Measurements from ENCODE around the gene PSTPIP1. TPM values are rescaled to one million over a fixed set of nuclear protein-coding genes. Genes with fewer than 3 reads are reported as not detected.

The PSTPIP1 gene
- polyA plus RNA-seq, 2 of the 4 experiments (the other 2 are of a cell fraction): not detected

DNA sequence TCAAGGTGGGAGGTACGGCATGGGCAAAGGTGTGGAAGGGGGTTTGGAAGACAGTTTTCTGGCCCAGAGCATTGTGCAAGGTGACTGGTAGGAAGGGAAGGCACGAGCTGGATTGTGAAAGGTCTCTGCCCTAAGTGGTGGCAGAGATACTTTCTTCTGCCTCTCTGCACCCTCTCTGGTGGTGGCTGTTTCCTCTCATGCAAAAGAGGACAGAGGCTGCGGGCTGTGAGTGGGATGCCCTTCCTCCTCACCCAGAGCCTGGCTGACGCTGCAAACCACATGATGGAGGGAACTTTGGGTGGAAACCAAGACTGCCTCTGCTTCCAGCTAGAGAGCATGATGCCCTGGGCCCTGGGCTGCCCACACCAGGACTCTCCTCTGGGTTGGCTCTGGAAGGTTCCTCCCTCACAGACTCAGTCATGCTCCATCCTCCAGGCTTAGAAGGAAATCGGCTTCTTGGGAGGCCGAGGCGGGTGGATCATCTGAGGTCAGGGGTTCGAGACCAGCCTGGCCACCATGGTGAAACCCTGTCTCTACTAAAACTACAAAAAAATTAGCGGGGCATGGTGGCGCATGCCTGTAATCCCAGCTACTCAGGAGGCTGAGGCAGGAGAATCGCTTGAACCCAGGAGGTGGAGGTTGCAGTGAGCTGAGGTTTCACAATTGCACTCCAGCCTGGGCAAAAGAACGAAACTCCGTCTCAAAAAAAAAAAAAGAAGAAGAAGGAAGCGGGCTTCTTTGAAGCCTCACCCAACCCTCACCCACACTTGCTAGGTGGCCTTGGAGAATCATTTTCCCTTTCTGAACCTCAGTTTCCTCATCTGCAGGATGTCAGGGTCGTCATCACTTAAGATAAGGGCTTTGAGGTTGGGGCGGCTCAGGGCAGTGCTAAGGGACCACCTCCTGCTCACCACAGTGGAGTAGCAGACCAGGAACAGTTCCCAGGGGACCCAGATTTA lies 8.3 kb downstream of the PSTPIP1 start (continued):
- TF ChIP-seq FOXS1 (CRISPR knock-in tag; IDR thresholded peaks at IDR 0.05): no peak
- TF ChIP-seq TFCP2L1 (CRISPR knock-in tag; IDR thresholded peaks at IDR 0.05): no peak
- no peak for TF ChIP-seq POLR2AphosphoS2 (conservative IDR thresholded peaks at IDR 0.05; ENCODE audit: low read length)
- TF ChIP-seq HOXA7 (CRISPR knock-in tag; IDR thresholded peaks at IDR 0.05): no peak

GRCh38 chr15:77004189-77004588 lies 9.3 kb downstream of the PSTPIP1 start:
- POLR2A ChIA-PET: no interaction called here
- no peak for ATAC-seq
- TF ChIP-seq POLR2AphosphoS2 (conservative IDR thresholded peaks at IDR 0.05; ENCODE audit: low read length) (no peak), POLR2A (IDR thresholded peaks at IDR 0.05; ENCODE audit: low read length) (no peak), RNF2 (IDR thresholded peaks at IDR 0.05; ENCODE audit: borderline replicate concordance, low read depth) (no peak), ZSCAN20 (CRISPR knock-in tag; IDR thresholded peaks at IDR 0.05) (no peak), RFX5 (IDR thresholded peaks at IDR 0.05) (no peak), TP53 (CRISPR knock-in tag; IDR thresholded peaks at IDR 0.05) (no peak), MAZ (IDR thresholded peaks at IDR 0.05; ENCODE audit: borderline replicate concordance, low read depth, low read length) (no peak), NPAS2 (CRISPR knock-in tag; IDR thresholded peaks at IDR 0.05; ENCODE audit: borderline replicate concordance) (no peak), HDAC2 (IDR thresholded peaks at IDR 0.05) (no peak), FOSL2 (IDR thresholded peaks at IDR 0.05) (no peak), FOSL2 (CRISPR knock-in tag; IDR thresholded peaks at IDR 0.05) (no peak)
- TF ChIP-seq, protein P1, sequence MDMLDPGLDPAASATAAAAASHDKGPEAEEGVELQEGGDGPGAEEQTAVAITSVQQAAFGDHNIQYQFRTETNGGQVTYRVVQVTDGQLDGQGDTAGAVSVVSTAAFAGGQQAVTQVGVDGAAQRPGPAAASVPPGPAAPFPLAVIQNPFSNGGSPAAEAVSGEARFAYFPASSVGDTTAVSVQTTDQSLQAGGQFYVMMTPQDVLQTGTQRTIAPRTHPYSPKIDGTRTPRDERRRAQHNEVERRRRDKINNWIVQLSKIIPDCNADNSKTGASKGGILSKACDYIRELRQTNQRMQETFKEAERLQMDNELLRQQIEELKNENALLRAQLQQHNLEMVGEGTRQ (IDR thresholded peaks at IDR 0.05): no peak
- TF ChIP-seq, protein P2, sequence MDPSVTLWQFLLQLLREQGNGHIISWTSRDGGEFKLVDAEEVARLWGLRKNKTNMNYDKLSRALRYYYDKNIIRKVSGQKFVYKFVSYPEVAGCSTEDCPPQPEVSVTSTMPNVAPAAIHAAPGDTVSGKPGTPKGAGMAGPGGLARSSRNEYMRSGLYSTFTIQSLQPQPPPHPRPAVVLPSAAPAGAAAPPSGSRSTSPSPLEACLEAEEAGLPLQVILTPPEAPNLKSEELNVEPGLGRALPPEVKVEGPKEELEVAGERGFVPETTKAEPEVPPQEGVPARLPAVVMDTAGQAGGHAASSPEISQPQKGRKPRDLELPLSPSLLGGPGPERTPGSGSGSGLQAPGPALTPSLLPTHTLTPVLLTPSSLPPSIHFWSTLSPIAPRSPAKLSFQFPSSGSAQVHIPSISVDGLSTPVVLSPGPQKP (IDR thresholded peaks at IDR 0.05; ENCODE audit: low read depth, low read length): no peak
- Histone ChIP-seq H3K4me1 (no peaks in the 10 kb centered on the region), H3K27ac (no peak overlapping the region), H3K9me3 (no peaks in the 10 kb centered on the region), H3K4me3 (no peak overlapping the region), H3K4me2 (no peak overlapping the region)
- DNase-seq (ENCODE audit: low read depth in 1 of 2, low spot score in 1 of 2): no peak
- FAIRE-seq: no peak
- whole genome bisulfite sequencing (ENCODE audit: missing lambda C conversion rate): 66% methylated on average over 4 of the region's 4 CpGs
- CTCF ChIA-PET: no interaction called here

DNA sequence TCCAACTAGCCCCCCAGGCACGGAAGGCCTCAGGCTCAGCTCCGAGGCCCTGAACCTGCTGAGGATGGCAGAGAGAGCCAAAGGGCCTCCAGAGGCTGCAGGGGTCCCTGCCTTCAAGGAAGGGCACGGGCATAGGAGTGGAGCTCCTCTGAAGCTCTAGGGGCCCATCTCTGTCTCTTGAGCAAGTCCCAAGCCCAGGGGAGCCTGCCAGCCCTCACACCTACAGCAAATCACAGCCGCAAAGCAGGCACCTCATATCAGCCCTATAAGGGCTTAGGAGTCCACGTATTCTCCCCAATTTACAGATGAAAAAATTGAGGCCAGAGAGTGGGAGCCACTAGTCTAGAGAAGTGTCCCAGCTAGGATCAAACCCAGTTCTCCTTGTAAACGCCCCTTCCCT lies 14.2 kb downstream of the PSTPIP1 start:
- no peak for ATAC-seq
- POLR2A ChIA-PET: no interaction called here
- Histone ChIP-seq H3K4me3 (no peak overlapping the region), H3K4me2 (no peak overlapping the region), H3K27ac (no peak overlapping the region), H3K4me1 (no peaks in the 10 kb centered on the region), H3K9me3 (no peaks in the 10 kb centered on the region)
- DNase-seq (ENCODE audit: low read depth in 1 of 2, low spot score in 1 of 2): no peak
- TF ChIP-seq ZNF302 (CRISPR knock-in tag; IDR thresholded peaks at IDR 0.05) (no peak), BHLHE40 (IDR thresholded peaks at IDR 0.05; ENCODE audit: low read depth, low read length) (no peak), RFX5 (IDR thresholded peaks at IDR 0.05) (no peak), NR3C1 (IDR thresholded peaks at IDR 0.05) (no peak), HDAC2 (IDR thresholded peaks at IDR 0.05) (no peak), ZFP36 (IDR thresholded peaks at IDR 0.05; ENCODE audit: borderline replicate concordance, partially characterized antibody) (no peak), ZSCAN20 (CRISPR knock-in tag; IDR thresholded peaks at IDR 0.05) (no peak), MAFK (IDR thresholded peaks at IDR 0.05; ENCODE audit: partially characterized antibody) (no peak), HOXB5 (CRISPR knock-in tag; IDR thresholded peaks at IDR 0.05) (no peak)
- CTCF ChIA-PET: interaction anchor here (0.6 to 5.9 kb wide), 3 partner anchors 15 to 862 kb away, joined by 3 to 50 read pairs (median 5); no protein-coding TSS in a partner anchor
- no peak for FAIRE-seq
- 36% methylated on average over 6 of the region's 6 CpGs for WGBS (ENCODE audit: missing lambda C conversion rate)
